Measurements from ENCODE around the gene SLC9A3. TPM values are rescaled to one million over a fixed set of nuclear protein-coding genes. Genes with fewer than 3 reads are reported as not detected.

Gene SLC9A3
- total RNA-seq, 1 experiment from 2014 or later: 0.85 TPM

GRCh38 chr5:491856-492155, 32.4 kb downstream of the SLC9A3 start:
- H3K79me1 ChIP-seq (ENCODE audit: insufficient read depth, low read depth, low read length, poor library complexity, severe bottlenecking): no peaks in the 10 kb centered on the region
- Mint-ChIP-seq H3K4me1 (peaks cover 9 to 21% of the 10 kb centered on the region in 2 experiments), H3K27me3 (ENCODE audit: low read depth) (peaks cover 43% of the 10 kb centered on the region), H3K4me3 (no peak overlapping the region), H3K36me3 (ENCODE audit: insufficient read depth in 1 of 3, low read depth in 3 of 3) (no peaks in the 10 kb centered on the region; a peak in 1 of 7 replicates), H3K9me3 (no peaks in the 10 kb centered on the region; a peak in 1 of 5 replicates), H3K27ac (no peak overlapping the region)
- no peaks in the 10 kb centered on the region for H3K79me2 ChIP-seq (ENCODE audit: insufficient read depth, low read length)
- H4K5ac ChIP-seq (ENCODE audit: insufficient read length, low read depth, low read length): no peak overlapping the region
- H4K20me1 ChIP-seq (ENCODE audit: control insufficient read depth, insufficient read depth, insufficient read length): no peaks in the 10 kb centered on the region
- no peak overlapping the region for H3T11ph ChIP-seq (ENCODE audit: low read length)
- H4K8ac ChIP-seq (replicated peaks; ENCODE audit: insufficient read length, low read depth, low read length): no peak overlapping the region
- no peaks in the 10 kb centered on the region for H3K9me3 ChIP-seq (ENCODE audit: control insufficient read depth, low read depth, low read length)
- no peak overlapping the region for H3K56ac ChIP-seq (ENCODE audit: insufficient read length, low read depth, low read length)
- H2BK20ac ChIP-seq (ENCODE audit: low read depth, low read length, poor library complexity, severe bottlenecking): no peak overlapping the region
- no peak overlapping the region for H2BK5ac ChIP-seq (ENCODE audit: insufficient read length, low read length)
- no peak overlapping the region for H3K14ac ChIP-seq (ENCODE audit: insufficient read depth, low read length)
- H3K4ac ChIP-seq (ENCODE audit: low read depth, low read length): no peak overlapping the region
- no peak for DNase-seq
- no CpG with 5 or more reads among the region's 19 CpGs for WGBS (ENCODE audit: extremely low coverage, insufficient read length, low lambda C conversion rate)
- no peaks in the 10 kb centered on the region; the same call in 1 of the 2 replicates for H3K4me1 ChIP-seq (ENCODE audit: insufficient read depth, low read length)
- H3K27me3 ChIP-seq (ENCODE audit: insufficient read depth, low read length): peaks cover 34% of the 10 kb centered on the region; the same call in 1 of the 2 replicates
- no peak overlapping the region for H2AK5ac ChIP-seq (ENCODE audit: insufficient read length, low read length)
- H3K4me2 ChIP-seq (ENCODE audit: insufficient read depth, insufficient read length, low read length): no peak overlapping the region
- no peak overlapping the region for H2BK15ac ChIP-seq (ENCODE audit: low read depth, low read length)
- no peak overlapping the region for H3K23ac ChIP-seq (ENCODE audit: insufficient read length, low read depth, low read length)
- H2BK120ac ChIP-seq (ENCODE audit: low read depth, low read length, poor library complexity, severe bottlenecking): no peak overlapping the region
- no peak overlapping the region for H3K18ac ChIP-seq (ENCODE audit: insufficient read length, low read depth, low read length)
- no peak for TF ChIP-seq CTCF (conservative IDR thresholded peaks at IDR 0.05)
- no peak overlapping the region for H2AFZ ChIP-seq (ENCODE audit: low read length)
- no peak overlapping the region for H3K9ac ChIP-seq (ENCODE audit: extremely low read depth, insufficient read length, low read length)
- H3K27ac ChIP-seq (ENCODE audit: insufficient read length, low read depth, low read length): no peak overlapping the region
- H3K23me2 ChIP-seq (ENCODE audit: insufficient read length, low read depth, low read length, poor library complexity, severe bottlenecking): no peaks in the 10 kb centered on the region
- no peak overlapping the region for H2BK12ac ChIP-seq (ENCODE audit: insufficient read length, low read depth, low read length)
- no peak overlapping the region for H4K91ac ChIP-seq (ENCODE audit: insufficient read length, low read depth, low read length)

All from H9 (cell line).